Left hindlimb (tissue), 1 donor: Measurements from ENCODE around the gene SNX10.
"Not testable (repeated sequence)": the region's sequence is repeated elsewhere in the genome, so short reads cannot be mapped to it uniquely, and the experiment has no call there.

Experiments
- DNase-seq: peaks from one replicate; pipeline ENCODE4 v3.0.0-alpha.2; 2018

SNX10 gene

GRCh38 chr7:26291699-26292538 lies at the start of gene SNX10:
Gene SNX10 (plus strand): TSS chr7:26291862. CDS start chr7:26346443, 54,581 bp downstream.
- peak; percentile 56 for DNase-seq

- DNase-seq: no peak
Observed at GRCh38 chr7:26245150-26245549, 46.5 kb upstream of the SNX10 start.

- no peak for DNase-seq
Observed at GRCh38 chr7:26250239-26250638, 41.4 kb upstream of the SNX10 start.

- not testable (repeated sequence) for DNase-seq
Observed at GRCh38 chr7:26261866-26262265, 29.8 kb upstream of the SNX10 start.

DNA sequence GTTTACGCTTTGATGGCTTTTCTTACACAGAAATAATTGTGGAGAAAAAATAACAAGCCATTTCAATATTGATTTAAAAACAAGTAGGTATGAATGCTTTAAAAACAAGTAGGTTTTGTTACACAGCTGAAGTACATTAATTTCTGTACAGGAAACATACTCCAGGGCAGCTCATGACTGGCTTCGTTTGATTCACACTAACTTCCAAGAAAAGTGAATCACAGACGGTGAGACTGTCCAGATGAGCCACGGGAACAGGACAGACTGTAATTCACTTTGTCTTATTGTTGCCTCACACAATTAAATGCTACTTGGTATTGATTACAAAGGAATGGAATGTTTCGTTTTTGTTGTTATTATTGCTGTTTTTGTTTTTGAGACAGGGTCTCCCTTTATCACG lies 26.6 kb upstream of the SNX10 start:
- no peak for DNase-seq

DNA sequence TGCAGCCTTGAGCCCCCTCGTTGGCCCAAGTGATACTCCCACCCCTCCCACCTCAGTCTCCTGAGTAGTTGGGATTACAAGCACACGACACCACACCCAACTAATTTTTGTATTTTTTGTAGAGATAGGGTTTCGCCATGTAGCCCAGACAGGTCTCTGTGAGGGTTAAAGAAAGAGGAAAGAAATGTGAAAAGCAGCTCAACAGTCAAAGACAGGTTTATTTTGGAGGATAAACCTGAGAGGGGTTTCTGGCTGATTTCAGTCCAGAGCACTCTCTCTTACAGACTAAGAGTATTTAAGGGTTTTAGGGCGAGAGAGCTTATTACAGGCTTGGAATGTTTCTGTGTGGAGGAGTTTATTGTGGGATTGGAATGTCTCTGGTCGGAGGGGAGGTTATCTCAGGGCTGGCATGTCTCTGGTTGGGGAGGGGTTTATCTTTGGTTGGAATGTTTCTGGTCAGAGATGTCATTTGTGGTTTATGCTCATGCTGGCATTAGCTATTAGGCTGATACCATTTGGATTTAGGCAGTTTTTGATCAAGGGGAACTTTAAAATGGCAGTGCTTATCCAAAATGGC lies 26.1 kb upstream of the SNX10 start:
- no peak for DNase-seq

GRCh38 chr7:26267601-26268166 lies 24.0 kb upstream of the SNX10 start:
- DNase-seq: no peak

DNA sequence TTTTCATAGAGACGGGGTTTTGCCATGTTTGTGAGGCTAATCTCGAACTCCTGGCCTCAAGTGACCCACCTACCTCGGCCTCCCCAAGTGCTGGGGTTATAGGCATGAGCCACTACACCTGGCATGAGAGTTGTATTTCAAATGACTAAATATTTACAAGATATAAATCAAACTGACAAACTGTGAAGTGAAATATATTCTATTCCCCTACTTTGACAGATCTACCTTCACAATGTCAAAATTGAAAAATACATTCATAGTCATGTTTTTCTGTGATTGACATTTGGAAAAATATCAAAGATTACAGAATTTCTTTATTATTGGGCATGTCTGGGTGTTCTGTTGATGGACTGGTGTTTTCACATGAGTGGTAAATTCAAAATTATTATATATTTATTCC lies 16.4 kb upstream of the SNX10 start:
- no peak for DNase-seq

DNA sequence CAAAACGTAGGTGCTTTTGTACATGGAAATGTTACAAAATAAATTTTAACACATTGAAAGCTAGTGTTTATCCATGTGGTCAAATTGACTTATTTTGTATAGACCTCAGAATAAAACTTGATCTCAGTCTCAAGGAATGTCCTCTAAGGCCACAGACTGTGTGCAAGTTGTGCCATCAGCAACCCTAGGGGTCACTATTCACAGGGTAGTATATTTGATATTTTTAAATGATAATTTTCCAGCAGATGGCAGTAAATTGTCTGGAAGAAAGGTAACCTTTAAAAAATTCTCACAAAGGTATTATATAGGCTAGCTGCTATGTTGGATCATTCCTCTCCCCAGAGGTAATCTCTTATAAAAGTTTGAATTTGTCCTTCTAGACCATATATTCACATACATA lies 12.9 kb upstream of the SNX10 start:
- no peak for DNase-seq

GRCh38 chr7:26279405-26279804 lies 12.3 kb upstream of the SNX10 start:
- DNase-seq: no peak

- no peak for DNase-seq
Observed at GRCh38 chr7:26280097-26280496, 11.6 kb upstream of the SNX10 start.

DNA sequence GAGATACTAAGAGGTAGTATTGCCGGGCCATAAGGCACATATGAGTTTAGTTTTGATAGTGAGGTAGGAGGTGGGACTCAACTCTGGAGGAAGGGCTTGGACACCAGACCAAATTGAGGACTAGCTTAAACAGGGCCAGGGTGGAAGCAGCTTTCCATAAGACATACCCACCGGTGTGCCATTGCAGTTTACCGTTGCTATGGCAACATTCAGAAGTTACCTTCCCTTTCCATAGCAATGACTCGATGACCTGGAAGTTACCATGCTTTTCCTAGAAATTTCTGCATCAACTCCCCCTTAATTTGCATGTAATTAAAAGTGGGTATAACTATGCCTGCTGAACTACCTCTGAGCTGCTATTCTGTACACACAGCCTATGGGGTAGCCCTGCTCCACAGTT lies 10.9 kb upstream of the SNX10 start:
- DNase-seq: no peak

- no peak for DNase-seq
Observed at GRCh38 chr7:26284477-26284876, 7.2 kb upstream of the SNX10 start.

GRCh38 chr7:26284995-26285632 lies 6.5 kb upstream of the SNX10 start:
- no peak for DNase-seq

GRCh38 chr7:26286157-26286556 lies 5.5 kb upstream of the SNX10 start:
- DNase-seq: no peak

GRCh38 chr7:26288126-26288525 lies 3.5 kb upstream of the SNX10 start:
- not testable (repeated sequence) for DNase-seq

DNA sequence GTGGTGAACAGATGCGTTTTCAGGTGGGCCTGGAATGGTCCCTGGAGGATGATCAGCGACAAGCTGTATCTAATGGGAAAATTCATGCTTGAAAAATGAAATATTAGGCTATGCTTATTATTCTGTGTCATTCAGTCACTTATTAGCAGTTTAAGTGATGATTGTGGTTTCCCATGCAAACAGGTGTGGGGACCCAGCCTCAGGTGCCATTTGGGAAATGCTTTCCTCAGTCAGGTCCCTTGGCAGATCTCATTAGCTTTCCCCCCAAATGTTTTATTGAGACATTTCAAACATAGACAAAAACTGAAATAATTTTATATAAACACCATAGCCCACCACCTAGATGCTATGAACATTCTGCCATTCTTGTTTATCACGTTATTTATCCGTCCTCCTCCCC lies 411 bp upstream of the SNX10 start:
- no peak for DNase-seq

DNA sequence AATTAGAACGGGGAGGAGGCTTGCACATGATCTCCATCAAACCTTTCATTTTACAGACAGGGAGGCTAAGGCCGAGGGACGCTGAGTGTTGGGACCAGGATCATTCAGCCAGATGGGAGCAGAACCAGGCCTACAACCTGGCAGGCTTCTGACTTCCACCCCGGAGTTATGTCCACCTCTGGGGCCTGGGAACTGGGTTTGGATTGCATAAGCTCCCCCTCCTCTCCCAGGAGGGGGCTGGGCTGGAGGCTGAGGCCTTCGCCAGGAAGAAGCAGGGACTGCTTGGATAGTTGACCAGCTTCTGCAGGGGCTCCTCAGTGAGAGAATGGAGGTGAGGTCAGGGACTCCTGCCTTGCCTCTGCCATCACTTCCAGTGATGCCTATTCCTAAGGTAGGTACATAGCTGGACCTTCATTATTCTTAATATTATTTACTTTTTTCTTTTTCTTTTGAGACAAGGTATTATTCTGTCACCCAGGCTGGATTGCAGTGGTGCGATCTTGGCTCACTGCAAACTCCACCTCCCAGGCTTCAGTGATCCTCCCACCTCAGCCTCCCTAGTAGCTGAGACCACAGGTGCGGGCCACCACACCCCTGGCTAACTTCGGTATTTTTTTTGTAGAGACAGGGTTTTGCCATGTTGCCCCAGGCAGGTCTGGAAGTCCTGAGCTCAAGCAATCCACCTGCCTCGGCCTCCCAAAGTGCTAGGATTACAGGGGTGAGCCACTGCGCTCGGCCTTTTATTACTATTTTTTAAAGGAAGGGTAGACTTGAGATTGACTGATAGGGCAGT lies 1.3 kb downstream of the SNX10 start:
- DNase-seq: no peak

DNA sequence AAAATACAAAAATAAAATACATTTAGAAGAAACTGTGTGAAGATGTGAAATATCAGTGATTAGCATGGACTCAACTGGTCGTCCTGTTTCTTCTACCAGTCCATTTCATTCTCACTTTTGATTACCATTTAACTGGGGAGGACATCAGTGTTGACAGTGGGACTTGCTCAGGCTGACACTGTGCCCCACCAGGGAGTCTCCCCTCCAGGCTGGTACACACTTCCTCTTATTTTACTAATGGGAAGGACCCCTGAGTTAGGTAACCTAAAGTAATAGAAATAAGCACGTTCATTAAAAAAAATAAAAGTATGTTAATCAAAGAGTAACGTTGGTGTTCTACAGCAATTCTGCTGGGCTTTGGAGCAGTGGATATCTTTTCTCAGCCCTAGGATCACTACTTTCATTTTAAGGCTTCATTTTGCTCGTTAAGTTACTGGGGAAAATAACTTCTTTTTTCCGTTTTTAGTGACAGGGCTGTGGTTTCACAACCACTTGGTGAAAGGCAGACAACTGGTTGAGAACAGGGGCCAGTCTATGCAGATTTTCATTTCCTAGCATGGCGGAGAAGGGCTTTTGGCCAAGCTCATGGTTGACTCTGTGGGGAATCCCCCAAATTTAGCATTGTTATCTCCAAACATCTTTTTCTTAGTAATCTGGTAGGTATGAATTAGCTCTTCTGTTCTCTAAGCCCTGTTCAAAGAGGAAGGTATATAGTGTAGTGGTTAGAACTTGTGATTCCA lies 2.1 kb downstream of the SNX10 start:
- no peak for DNase-seq

GRCh38 chr7:26295015-26295414 lies 3.4 kb downstream of the SNX10 start:
- DNase-seq: no peak

- no peak for DNase-seq
Observed at GRCh38 chr7:26295586-26295985, 3.9 kb downstream of the SNX10 start.

DNA sequence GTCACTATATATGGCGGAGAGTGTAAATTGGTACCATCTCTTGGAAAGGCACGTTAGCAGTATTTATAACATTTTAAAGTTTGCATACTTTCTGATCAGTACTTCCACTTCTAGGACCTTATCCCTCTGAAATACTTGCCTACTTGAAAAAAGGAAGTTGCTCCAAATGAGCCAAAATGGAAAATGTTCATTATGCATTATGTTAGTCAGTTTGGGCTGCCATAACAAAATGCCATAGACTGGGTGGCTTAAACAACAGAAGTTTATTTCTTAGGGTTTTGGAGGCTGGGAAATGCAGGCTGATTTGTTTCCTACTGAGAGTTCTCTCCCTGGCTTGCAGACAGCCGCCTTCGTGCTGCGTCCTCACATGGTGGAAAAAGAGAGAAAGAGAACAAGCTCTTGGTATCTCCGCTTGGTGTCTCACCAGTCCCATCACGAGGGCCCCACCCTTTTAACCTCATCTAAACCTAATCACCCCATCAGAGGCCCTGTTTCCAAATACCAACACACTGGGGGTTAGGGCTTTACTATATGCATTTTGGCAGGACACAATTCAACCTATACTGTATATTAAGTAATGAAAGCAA lies 6.9 kb downstream of the SNX10 start:
- no peak for DNase-seq
